Psoas muscle (tissue), 8 donors: ENCODE results near the gene PRSS57. TPM values are rescaled to one million over a fixed set of nuclear protein-coding genes. Genes with fewer than 3 reads are reported as not detected.
A peak's percentile ranks its signal among the peaks of the same experiment; 100 is the strongest.

Source experiments
- ATAC-seq, 4 donors: fragments of 200-7000 bp; cut with Tn5 transposase; one replicate each; pipeline ENCODE4 v1.9.1; 2020; ENCODE audit warnings: moderate library complexity in 3 of 4, mild to moderate bottlenecking in 2 of 4
- DNase-seq, 2 donors: peaks; one replicate each; pipeline ENCODE4 v3.0.0-alpha.2; 2020
- H3K27ac ChIP-seq: fragments of 200-600 bp; one replicate; pipeline ENCODE4 v1.8.0; 2022
- H3K27me3 ChIP-seq, 3 donors: fragments of 200-600 bp in 1 of 3; one replicate each; pipeline versions ENCODE4 v1.6.1 to v1.8.0; 2013 to 2022; ENCODE audit warnings: low read length in 2 of 3, mild to moderate bottlenecking in 2 of 3, moderate library complexity in 1 of 3; ENCODE audit not compliant: insufficient read depth in 3 of 3
- H3K36me3 ChIP-seq, 2 donors: fragments of 200-600 bp in 1 of 2; one replicate each; pipeline versions ENCODE4 v1.6.1 to v1.8.0; 2013 to 2022; ENCODE audit warnings: low read depth in 1 of 2, mild to moderate bottlenecking in 1 of 2, moderate library complexity in 1 of 2; ENCODE audit not compliant: insufficient read depth in 1 of 2
- H3K4me1 ChIP-seq: fragments of 200-600 bp; one replicate; pipeline ENCODE4 v1.8.0; 2022
- H3K4me3 ChIP-seq: fragments of 200-600 bp; one replicate; pipeline ENCODE4 v1.8.0; 2022; ENCODE audit warnings: mild to moderate bottlenecking
- H3K9me3 ChIP-seq: fragments of 200-600 bp; one replicate; pipeline ENCODE4 v1.8.0; 2022
- CTCF ChIP-seq: fragments of 200-600 bp; IDR thresholded peaks from one replicate; pipeline ENCODE4 v1.8.0; 2022; ENCODE audit warnings: antibody characterized with exemption
- WGBS, 3 donors: extraction: QIAGEN DNeasy Blood & Tissue Kit; methylation state at CpG; one replicate each; pipeline versions ENCODE4 v1.1.6 to v1.1.7; 2013; 5-methylcytosine and 5-hydroxymethylcytosine counted together
- intact Hi-C, 2 donors: fragments of 100-400 bp; cut with DNase I; formaldehyde crosslinking; loops; one replicate each; pipeline versions ENCODE4 v1.11.0 to v1.14.2; 2022
- polyA plus RNA-seq, 3 donors: library from polyadenylated mRNA; stranded (reverse); fragments of 200-250 nt; gene quantifications; one replicate each; pipeline ENCODE4 v1.2.3, GENCODE V29; 2013
- total RNA-seq, 4 donors: library from RNA; stranded (reverse); fragmentation: NEBNext Ultra II Directional in 2 of 4; extraction: Animal tissue kit (Norgen Biotek cat#: 25700) in 2 of 4; gene quantifications; one replicate each; pipeline versions ENCODE4 v1.2.1 to v1.2.4, GENCODE V29; 2021 to 2023
- donor health status: healthy with polysubstance abuse.
- donor health status: DM: no; HTN: no; CAD: no; lungs with moderate emphysema.
- donor health status: Bipolar disorder and iron deficiency.
- donor health status: healthy.
- donor health status: DM: yes; HTN: yes; CAD: no.
- donor health status: DM: no; HTN: no; CAD: no.
- donor health status: DM: no; HTN: no; CAD: no.
- donor health status: DM: yes; HTN: yes; CAD: no.

Gene PRSS57
- total and polyA plus RNA-seq, 7 donors: 0.05 to 0.25 TPM; not detected in 5

GRCh38 chr19:660793-661426 is 34.3 kb downstream of the PRSS57 start:
- intact Hi-C loops: no loop called here
- no peaks in the 10 kb centered on the region for H3K36me3 ChIP-seq
- ATAC-seq (no peak), DNase-seq (no peak)
- H3K4me1 ChIP-seq: peaks cover 63% of the 10 kb centered on the region
- peak overlapping the region; percentile 91 for H3K27ac ChIP-seq
- TF ChIP-seq CTCF: no peak
- H3K27me3 ChIP-seq: no peaks in the 10 kb centered on the region
- 41 to 56% (median 44%) methylated on average over 20 of the region's 20 CpGs for WGBS, 3 donors
- H3K4me3 ChIP-seq: peak overlapping the region; percentile 100
- H3K9me3 ChIP-seq: no peaks in the 10 kb centered on the region

DNA sequence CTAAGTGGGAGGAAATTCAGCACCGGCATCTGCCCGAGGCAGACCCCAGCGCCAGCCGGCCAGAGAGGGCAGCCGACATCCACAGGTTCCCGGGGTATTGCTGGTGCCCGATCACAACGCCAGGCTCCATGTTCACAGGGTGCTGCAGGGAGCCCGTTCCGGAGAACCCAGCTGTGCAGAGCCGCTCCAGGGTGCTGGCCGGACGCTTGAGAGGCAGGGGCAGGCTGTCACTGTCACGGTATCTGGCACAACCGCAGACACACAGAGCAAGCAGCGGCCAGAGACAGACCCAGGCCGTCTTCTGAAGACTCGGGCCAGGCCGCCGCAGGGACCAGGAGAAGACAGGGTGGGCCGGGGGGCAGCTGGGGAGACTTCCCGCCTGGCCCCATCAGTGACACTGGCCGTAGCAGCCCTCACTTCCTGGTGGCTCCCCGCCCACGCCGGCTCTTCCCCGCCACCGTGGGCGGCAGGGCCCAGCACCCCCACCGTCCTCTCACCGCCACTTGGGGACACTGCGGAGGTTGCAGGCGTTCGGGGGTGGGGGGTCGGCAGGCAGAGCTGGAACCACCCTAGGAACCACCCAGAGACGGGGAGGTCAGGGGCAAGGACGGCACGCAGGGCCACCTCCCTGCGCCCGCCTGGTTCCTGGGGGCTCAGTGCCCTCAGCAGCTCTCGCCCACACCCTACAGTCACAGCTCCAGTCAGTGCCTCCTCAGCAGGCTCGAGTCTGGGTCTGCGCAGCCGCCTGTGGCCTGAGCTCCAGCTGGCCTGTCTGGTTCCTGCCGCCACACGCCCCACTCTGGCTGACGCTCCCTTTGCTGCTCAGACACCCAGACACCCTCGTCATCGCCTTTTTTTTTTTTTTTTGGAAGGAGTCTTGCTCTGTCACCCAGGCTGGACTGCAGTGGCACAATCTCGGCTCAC is 36.1 kb downstream of the PRSS57 start:
- peak; percentile 18 to 54 (median 30) for ATAC-seq
- intact Hi-C loops: no loop called here

DNA sequence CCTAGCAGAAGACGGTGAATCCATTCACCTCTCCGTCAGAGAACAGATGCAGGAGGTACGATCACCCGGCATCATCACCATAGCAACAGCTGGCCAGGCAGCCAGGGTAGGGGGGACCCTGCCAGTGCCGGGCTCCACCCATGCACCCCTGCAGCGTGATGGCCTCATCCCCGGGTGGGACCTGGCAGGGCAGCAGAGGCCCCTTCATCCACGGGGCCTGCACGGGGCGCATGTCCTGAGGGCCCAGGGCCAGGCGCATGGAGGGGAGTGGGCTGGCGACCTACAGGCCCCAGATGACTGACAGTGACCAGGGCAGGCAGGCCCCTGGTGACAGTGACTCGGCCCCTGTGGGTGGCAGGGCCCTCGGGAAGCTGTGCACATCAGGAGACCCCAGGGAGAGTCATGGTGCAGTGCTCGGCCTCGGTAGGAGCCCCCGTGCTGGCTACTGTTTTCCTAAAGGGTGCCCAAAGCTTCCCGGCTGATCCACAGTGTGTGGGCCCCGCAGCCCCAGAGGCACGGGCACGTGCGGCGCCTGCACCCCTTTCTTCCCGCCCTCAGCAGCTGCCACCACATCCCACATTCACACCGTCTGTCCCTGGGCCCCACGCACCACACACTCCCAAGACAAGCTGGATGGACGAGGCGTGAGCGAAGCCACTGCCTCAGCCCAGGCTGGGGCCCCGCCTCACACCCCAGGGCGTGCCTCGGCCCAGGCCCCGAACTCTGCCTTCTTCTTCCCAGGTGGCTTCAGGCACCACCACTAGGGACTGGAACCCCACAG is 37.0 kb downstream of the PRSS57 start:
- Histone ChIP-seq H3K4me3 (peak overlapping the region; percentile 41), H3K4me1 (peaks cover 51% of the 10 kb centered on the region), H3K36me3 (peaks cover 0 to 9% of the 10 kb centered on the region in 2 donors), H3K9me3 (no peaks in the 10 kb centered on the region), H3K27ac (peak overlapping the region; percentile 91), H3K27me3 (no peaks in the 10 kb centered on the region)
- WGBS, 3 donors: 76 to 77% (median 77%) methylated on average over 31 to 33 of the region's 33 CpGs
- intact Hi-C loops: no loop called here
- DNase-seq: no peak
- no peak for ATAC-seq
- TF ChIP-seq CTCF: no peak

More for the DNA sequence above, 36.1 kb downstream of the PRSS57 start:
- 58 to 71% (median 63%) methylated on average over 45 to 50 of the region's 50 CpGs for WGBS, 3 donors
- no peaks in the 10 kb centered on the region for H3K27me3 ChIP-seq
- no peaks in the 10 kb centered on the region for H3K9me3 ChIP-seq
- peak; percentile 69 to 77 for DNase-seq
- peak overlapping the region; percentile 91 for H3K27ac ChIP-seq
- peak overlapping the region; percentile 41 for H3K4me3 ChIP-seq
- TF ChIP-seq CTCF: no peak
- H3K36me3 ChIP-seq: no peaks in the 10 kb centered on the region
- H3K4me1 ChIP-seq: peaks cover 56% of the 10 kb centered on the region

DNA sequence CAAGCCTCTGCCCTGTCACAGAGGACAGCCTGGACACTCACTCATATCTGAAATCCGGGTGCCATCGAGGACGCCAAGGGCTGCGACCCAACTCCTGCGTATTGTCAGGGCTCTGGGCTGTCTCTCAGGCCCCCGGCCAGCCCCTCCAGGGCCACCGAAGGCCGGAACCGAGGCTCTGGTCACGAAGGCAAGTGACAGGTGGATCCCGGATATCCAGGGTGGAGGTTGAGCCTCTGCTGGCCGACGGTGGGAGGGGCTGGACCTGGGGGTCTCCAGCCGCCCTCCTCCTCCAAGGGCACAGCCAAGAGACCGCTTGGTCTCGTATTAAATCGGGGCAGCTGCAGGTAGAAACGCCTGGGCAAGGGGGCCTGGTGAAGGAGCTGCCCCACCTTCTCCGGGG is 37.6 kb downstream of the PRSS57 start:
- ATAC-seq: no peak

More for the DNA sequence above, 37.6 kb downstream of the PRSS57 start:
- peaks cover 51% of the 10 kb centered on the region for H3K4me1 ChIP-seq
- no peak for DNase-seq
- 71 to 84% (median 73%) methylated on average over 18 to 19 of the region's 19 CpGs for WGBS, 3 donors
- H3K4me3 ChIP-seq: no peak overlapping the region
- H3K36me3 ChIP-seq: peaks cover 0 to 14% of the 10 kb centered on the region in 2 donors
- no peak for TF ChIP-seq CTCF
- no peak overlapping the region for H3K27ac ChIP-seq
- no peaks in the 10 kb centered on the region for H3K27me3 ChIP-seq
- no peaks in the 10 kb centered on the region for H3K9me3 ChIP-seq
- intact Hi-C loops: no loop called here
